H1 (cell line): ENCODE results near the gene NUP43. TPM values are rescaled to one million over a fixed set of nuclear protein-coding genes. Genes with fewer than 3 reads are reported as not detected.

Source experiments
- CTCF ChIA-PET: fragments of 300-600 bp; sonication (Branson Sonifier 250); formaldehyde crosslinking; loops from one replicate; lab custom pipeline; 2021; ENCODE audit not compliant: partially characterized antibody; lab: Charles Lee
- POLR2A ChIA-PET: fragments of 300-600 bp; sonication (Branson Sonifier 250); formaldehyde crosslinking; loops from one replicate; lab custom pipeline; 2021; ENCODE audit warnings: inconsistent platforms; ENCODE audit not compliant: partially characterized antibody; lab: Charles Lee
- DNase-seq, 2 experiments: peaks; one replicate each; pipeline versions ENCODE4 v3.0.0 to v3.0.0-alpha.2; 2010 to 2022; ENCODE audit warnings: low spot score in 2 of 2, low read depth in 1 of 2, mixed read lengths in 1 of 2
- FAIRE-seq: peaks from 2 replicates; lab custom pipeline; 2011; peaks lifted over from hg19 to GRCh38; lab: Jason Lieb, UNC
- H2AFZ ChIP-seq: 2 replicates; pipeline ENCODE4 v1.8.1; 2012; ENCODE audit warnings: low read length, inconsistent platforms
- H2AK5ac ChIP-seq: 2 replicates; pipeline ENCODE4 v1.6.1; 2013; ENCODE audit warnings: low read depth, low read length
- H2BK120ac ChIP-seq: replicated peaks from 2 replicates; pipeline ENCODE3; 2013; ENCODE audit warnings: low read depth, low read length, inconsistent platforms
- H2BK12ac ChIP-seq: 2 replicates; pipeline ENCODE4 v1.6.1; 2013; ENCODE audit warnings: low read depth, low read length
- H2BK15ac ChIP-seq: 2 replicates; pipeline ENCODE4 v1.6.1; 2013; ENCODE audit warnings: low read length
- H2BK20ac ChIP-seq: 2 replicates; pipeline ENCODE4 v1.6.1; 2013; ENCODE audit warnings: low read length
- H2BK5ac ChIP-seq: 2 replicates; pipeline ENCODE4 v1.6.1; 2013; ENCODE audit warnings: low read depth, low read length
- H3K14ac ChIP-seq: 2 replicates; pipeline ENCODE4 v1.6.1; 2013; ENCODE audit warnings: inconsistent platforms; ENCODE audit not compliant: insufficient read length
- H3K18ac ChIP-seq: 2 replicates; pipeline ENCODE4 v1.6.1; 2013; ENCODE audit warnings: low read length; ENCODE audit errors: extremely low read depth
- H3K23ac ChIP-seq: 2 replicates; pipeline ENCODE4 v1.6.1; 2013; ENCODE audit warnings: inconsistent platforms; ENCODE audit not compliant: insufficient read length
- H3K23me2 ChIP-seq: 2 replicates; pipeline ENCODE4 v1.6.1; 2013; ENCODE audit warnings: low read depth, low read length
- H3K27ac ChIP-seq: 2 replicates; pipeline ENCODE4 v1.6.1; 2011; ENCODE audit warnings: low read depth, low read length, inconsistent platforms
- H3K27me3 ChIP-seq, 4 experiments: replicated peaks in 1 of 4; 1 replicate in 1 of 4; 2 replicates in 3 of 4; pipeline versions ENCODE4 v1.6.1 to v1.8.1; 2011 to 2013; ENCODE audit warnings: low read length in 3 of 4, mild to moderate bottlenecking in 3 of 4, inconsistent platforms in 2 of 4, mixed read lengths in 2 of 4, moderate library complexity in 1 of 4; ENCODE audit not compliant: control insufficient read depth in 3 of 4, insufficient read depth in 3 of 4; ENCODE audit errors: extremely low read depth in 1 of 4
- H3K36me3 ChIP-seq, 4 experiments: 2 replicates each; pipeline versions ENCODE4 v1.6.1 to v1.8.1; 2011 to 2013; ENCODE audit warnings: mild to moderate bottlenecking in 4 of 4, low read length in 3 of 4, moderate library complexity in 2 of 4, control low read depth in 1 of 4, inconsistent platforms in 1 of 4; ENCODE audit not compliant: insufficient read depth in 4 of 4, control insufficient read depth in 2 of 4
- H3K4ac ChIP-seq: replicated peaks from 2 replicates; pipeline ENCODE3; 2013; ENCODE audit warnings: low read length, low read depth, mixed read lengths, inconsistent platforms; ENCODE audit not compliant: insufficient read length
- H3K4me1 ChIP-seq, 4 experiments: replicated peaks in 1 of 4; 1 replicate in 1 of 4; 2 replicates in 3 of 4; pipeline versions ENCODE4 v1.6.1 to v1.8.1; 2011 to 2013; ENCODE audit warnings: low read length in 3 of 4, inconsistent platforms in 2 of 4, mixed read lengths in 1 of 4; ENCODE audit not compliant: insufficient read depth in 4 of 4, control insufficient read depth in 3 of 4
- H3K4me2 ChIP-seq, 2 experiments: 2 replicates each; pipeline versions ENCODE4 v1.6.1 to v1.8.1; 2011 to 2013; ENCODE audit warnings: low read depth in 2 of 2, low read length in 2 of 2, control low read depth in 1 of 2, inconsistent platforms in 1 of 2, mild to moderate bottlenecking in 1 of 2; ENCODE audit not compliant: insufficient read depth in 1 of 2
- H3K4me3 ChIP-seq, 4 experiments: fragments of 200-600, 300-600 bp in 1 of 4; sonication (generic), shearing (Covaris generic), sonication (Bioruptor Twin) in 1 of 4; 2 replicates each; pipeline versions ENCODE4 v1.5.1 to v1.8.1; 2011 to 2016; ENCODE audit warnings: low read length in 4 of 4, low read depth in 3 of 4, control low read depth in 2 of 4, inconsistent platforms in 2 of 4, mild to moderate bottlenecking in 2 of 4, mixed read lengths in 1 of 4, moderate library complexity in 1 of 4; ENCODE audit not compliant: insufficient read depth in 2 of 4; ENCODE audit errors: extremely low read depth in 1 of 4
- H3K56ac ChIP-seq: replicated peaks from 2 replicates; pipeline ENCODE3; 2013; ENCODE audit warnings: low read depth, mild to moderate bottlenecking, mixed read lengths, low read length, inconsistent platforms; ENCODE audit not compliant: insufficient read length
- H3K79me1 ChIP-seq: 2 replicates; pipeline ENCODE4 v1.6.1; 2013; ENCODE audit warnings: low read depth, low read length, control low read depth
- H3K79me2 ChIP-seq, 2 experiments: 2 replicates each; pipeline versions ENCODE4 v1.6.1 to v1.8.1; 2012 to 2013; ENCODE audit warnings: low read length in 2 of 2, mild to moderate bottlenecking in 2 of 2, inconsistent platforms in 1 of 2; ENCODE audit not compliant: insufficient read depth in 2 of 2, control insufficient read depth in 1 of 2
- H3K9ac ChIP-seq, 4 experiments: replicated peaks in 1 of 4; 1 replicate in 1 of 4; 2 replicates in 3 of 4; pipeline versions ENCODE4 v1.6.1 to v1.8.1; 2011 to 2013; ENCODE audit warnings: low read depth in 3 of 4, low read length in 3 of 4, control low read depth in 2 of 4, mild to moderate bottlenecking in 2 of 4, moderate library complexity in 2 of 4, inconsistent platforms in 1 of 4; ENCODE audit errors: extremely low read depth in 1 of 4
- H3K9me3 ChIP-seq, 2 experiments: 2 replicates each; pipeline versions ENCODE4 v1.6.1 to v1.8.1; 2012 to 2013; ENCODE audit warnings: mild to moderate bottlenecking in 2 of 2, moderate library complexity in 2 of 2, control low read depth in 1 of 2, inconsistent platforms in 1 of 2, low read depth in 1 of 2, low read length in 1 of 2, mixed read lengths in 1 of 2; ENCODE audit not compliant: insufficient read depth in 2 of 2
- H4K20me1 ChIP-seq, 2 experiments: replicated peaks in 1 of 2; 2 replicates each; pipeline versions ENCODE3 to v1.8.1; 2011 to 2013; ENCODE audit warnings: inconsistent platforms in 2 of 2, low read length in 2 of 2, mild to moderate bottlenecking in 1 of 2; ENCODE audit not compliant: insufficient read depth in 2 of 2, control insufficient read depth in 1 of 2
- H4K5ac ChIP-seq: 2 replicates; pipeline ENCODE4 v1.6.1; 2013; ENCODE audit warnings: low read length, low read depth, mixed read lengths, inconsistent platforms; ENCODE audit not compliant: insufficient read length
- H4K8ac ChIP-seq: 2 replicates; pipeline ENCODE4 v1.8.0; 2013; ENCODE audit warnings: mild to moderate bottlenecking, moderate library complexity, low read length, inconsistent platforms; ENCODE audit not compliant: insufficient read depth; ENCODE audit errors: extremely low read depth
- H4K91ac ChIP-seq: replicated peaks from 2 replicates; pipeline ENCODE3; 2013; ENCODE audit warnings: low read length, mixed read lengths, inconsistent platforms; ENCODE audit not compliant: insufficient read length
- CBX5 ChIP-seq: fragments of 300-800, 300-1000 bp; sonication (generic); IDR thresholded peaks from 2 replicates; pipeline ENCODE4 v1.7.1; 2016; ENCODE audit warnings: antibody characterized with exemption, low read length, low read depth
- EGR1 ChIP-seq: IDR thresholded peaks from 2 replicates; pipeline ENCODE4 v1.6.1; 2011; ENCODE audit warnings: low read depth, low read length, borderline replicate concordance
- MAFK ChIP-seq: IDR thresholded peaks from 2 replicates; pipeline ENCODE4 v1.6.1; 2012; ENCODE audit warnings: low read depth, mild to moderate bottlenecking, improper control_type of control experiment, low read length
- SP1 ChIP-seq: IDR thresholded peaks from 2 replicates; pipeline ENCODE4 v1.6.1; 2011; ENCODE audit warnings: low read depth, low read length
- TAF7 ChIP-seq: optimal IDR thresholded peaks from 2 replicates; pipeline ENCODE3; 2011; ENCODE audit warnings: low read depth, mild to moderate bottlenecking, inconsistent platforms, low read length, moderate library complexity, borderline replicate concordance
- WGBS, 2 experiments: shearing (Covaris generic) in 1 of 2; methylation state at CpG; one replicate each; pipeline versions ENCODE4 v1.1.6 to v1.1.7; 2013 to 2015; ENCODE audit warnings: low lambda C conversion rate in 2 of 2, mixed read lengths in 2 of 2, inconsistent platforms in 1 of 2, low coverage in 1 of 2, missing lambda C conversion rate in 1 of 2; ENCODE audit not compliant: insufficient replicate concordance in 2 of 2, insufficient coverage in 1 of 2, insufficient read length in 1 of 2; ENCODE audit errors: extremely low coverage in 1 of 2, missing lambda C conversion rate in 1 of 2; 5-methylcytosine and 5-hydroxymethylcytosine counted together
- polyA plus RNA-seq, 7 experiments: library from polyadenylated mRNA; depleted of rRNA in 3 of 7; stranded (reverse) in 5 of 7; unstranded in 2 of 7; fragments of >200 nt in 5 of 7; fragments of 200-250 nt in 2 of 7; gene quantifications; 1 replicate in 5 of 7; 2 replicates in 1 of 7; 4 replicates in 1 of 7; pipeline versions ENCODE4 v1.2.1 to v1.2.3, GENCODE V29; 2011 to 2013; ENCODE audit warnings: missing spikeins in 2 of 7, mixed read lengths in 2 of 7
- total RNA-seq: library from RNA; stranded (reverse); fragmentation: NEBNext Ultra II Directional; extraction: Animal tissue kit (Norgen Biotek cat#: 25700); gene quantifications from 2 replicates; pipeline ENCODE4 v1.2.1, GENCODE V29; 2021
- TF ChIP-seq, protein P1 (sequence below): IDR thresholded peaks from 2 replicates; pipeline ENCODE4 v1.6.1; 2011; ENCODE audit warnings: low read depth, mild to moderate bottlenecking, low read length; ENCODE audit not compliant: insufficient read depth

Gene NUP43
- total and polyA plus RNA-seq, 2 of the 8 experiments (the other 6 are each of a cell fraction or from before 2014, with no cell fraction given): 25.2 to 83.4 TPM

DNA sequence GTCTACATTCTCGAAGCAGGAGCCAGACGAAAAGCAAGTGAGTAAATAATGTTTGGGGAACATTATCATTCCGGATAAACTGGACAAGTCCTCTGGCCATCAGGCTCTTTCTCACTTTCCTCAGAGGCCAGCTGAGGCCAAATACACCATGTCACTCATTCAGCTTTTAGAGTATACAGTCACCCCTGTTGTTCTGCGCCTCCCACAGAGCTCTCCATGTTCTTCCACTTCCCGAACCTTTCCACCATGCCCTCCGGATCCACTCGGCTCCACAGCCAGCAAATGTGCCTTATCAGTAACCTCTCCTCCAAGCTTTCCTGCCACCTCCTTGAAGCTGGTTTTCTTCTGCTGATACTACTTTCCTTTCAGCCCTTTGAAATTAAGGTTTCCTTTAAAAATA, 60.1 kb downstream of the NUP43 start:
- CTCF ChIA-PET: interaction anchor here (0.7 to 1.7 kb wide), 3 partner anchors 13 to 678 kb away, joined by 3 read pairs; no protein-coding TSS in a partner anchor
- H3K9me3 ChIP-seq: no peaks in the 10 kb centered on the region
- H2BK12ac ChIP-seq: no peak overlapping the region
- no peaks in the 10 kb centered on the region; a peak in 1 of 7 replicates for H3K4me1 ChIP-seq
- no peak overlapping the region for H2BK120ac ChIP-seq
- H2AK5ac ChIP-seq: no peak overlapping the region
- H2AFZ ChIP-seq: no peak overlapping the region
- no peaks in the 10 kb centered on the region for H3K27me3 ChIP-seq
- H3K56ac ChIP-seq: no peak overlapping the region
- no peak overlapping the region for H3K4me3 ChIP-seq
- H3K9ac ChIP-seq: no peak overlapping the region
- no peak overlapping the region for H3K14ac ChIP-seq
- no peak overlapping the region for H3K4ac ChIP-seq
- H3K27ac ChIP-seq: no peak overlapping the region
- no peaks in the 10 kb centered on the region for H3K23me2 ChIP-seq
- H2BK5ac ChIP-seq: no peak overlapping the region
- H3K79me2 ChIP-seq: peaks cover 0 to 11% of the 10 kb centered on the region in 2 experiments; a peak in 1 of 4 replicates
- POLR2A ChIA-PET: interaction anchor here (0.7 to 1.5 kb wide), 5 partner anchors 9 to 135 kb away, joined by 3 to 5 read pairs (median 3); no protein-coding TSS in a partner anchor
- peaks cover 0 to 7% of the 10 kb centered on the region in 2 experiments for H4K20me1 ChIP-seq
- H3K18ac ChIP-seq: no peak overlapping the region
- H4K91ac ChIP-seq: no peak overlapping the region
- H4K5ac ChIP-seq: no peak overlapping the region
- H3K23ac ChIP-seq: no peak overlapping the region
- DNase-seq: no peak
- H3K36me3 ChIP-seq: peaks cover 0 to 26% (median 16%) of the 10 kb centered on the region in 4 experiments; a peak in 7 of 8 replicates
- H2BK20ac ChIP-seq: no peak overlapping the region
- H3K4me2 ChIP-seq: no peak overlapping the region
- FAIRE-seq: no peak
- no peaks in the 10 kb centered on the region; the same call in 1 of the 2 replicates for H3K79me1 ChIP-seq
- no peak overlapping the region for H2BK15ac ChIP-seq
- 95% methylated on average over 7 of the region's 7 CpGs; no CpG with 5 or more reads in 1 of the 2 experiments for WGBS, 2 experiments
- H4K8ac ChIP-seq: no peak overlapping the region
- TF ChIP-seq, protein P1, sequence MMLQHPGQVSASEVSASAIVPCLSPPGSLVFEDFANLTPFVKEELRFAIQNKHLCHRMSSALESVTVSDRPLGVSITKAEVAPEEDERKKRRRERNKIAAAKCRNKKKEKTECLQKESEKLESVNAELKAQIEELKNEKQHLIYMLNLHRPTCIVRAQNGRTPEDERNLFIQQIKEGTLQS: no peak
- TF ChIP-seq TAF7 (no peak), CBX5 (no peak), SP1 (no peak), EGR1 (no peak), MAFK (no peak)
